Stimulated activated CD4-positive, alpha-beta T cell treated with anti-CD3 and anti-CD28 coated beads, Interleukin-1b, Interleukin-23, amount 100 ng/mL, for 1 hour (primary cell): Measurements from ENCODE around the gene UNC13C.

Experiments
- DNase-seq, 2 donors: peaks; one replicate each; pipeline ENCODE4 v3.0.0-alpha.2; 2020; ENCODE audit warnings: low read depth in 2 of 2

UNC13C gene

DNA sequence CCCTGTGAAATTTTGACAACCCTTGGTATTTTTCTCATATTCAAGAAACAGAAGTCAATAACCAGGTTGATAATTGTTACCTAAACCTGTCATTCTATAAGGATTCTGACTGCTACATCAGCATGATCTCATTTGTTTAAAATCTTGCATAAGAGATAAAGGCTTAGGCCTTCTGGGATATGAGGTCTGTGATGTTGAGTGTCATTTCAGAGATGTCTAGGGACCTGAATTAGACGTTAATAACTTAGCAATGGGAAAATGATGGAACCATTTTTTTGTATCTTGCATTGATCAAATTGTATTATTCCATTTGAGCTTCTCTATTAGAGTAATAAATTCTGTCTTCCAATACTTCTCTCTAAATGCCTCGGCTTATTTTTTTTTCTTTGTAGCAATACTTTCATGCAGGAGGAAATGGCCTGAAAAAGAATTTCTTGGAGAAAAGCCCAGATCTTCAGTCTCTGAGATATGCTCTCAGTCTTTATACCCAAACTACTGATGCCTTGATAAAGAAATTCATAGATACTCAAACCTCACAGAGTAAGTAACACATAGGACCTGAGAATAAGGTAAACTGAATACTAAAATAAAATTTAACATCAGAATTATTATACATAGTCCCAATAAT lies 589.3 kb downstream of the UNC13C start:
- no peak for DNase-seq

DNA sequence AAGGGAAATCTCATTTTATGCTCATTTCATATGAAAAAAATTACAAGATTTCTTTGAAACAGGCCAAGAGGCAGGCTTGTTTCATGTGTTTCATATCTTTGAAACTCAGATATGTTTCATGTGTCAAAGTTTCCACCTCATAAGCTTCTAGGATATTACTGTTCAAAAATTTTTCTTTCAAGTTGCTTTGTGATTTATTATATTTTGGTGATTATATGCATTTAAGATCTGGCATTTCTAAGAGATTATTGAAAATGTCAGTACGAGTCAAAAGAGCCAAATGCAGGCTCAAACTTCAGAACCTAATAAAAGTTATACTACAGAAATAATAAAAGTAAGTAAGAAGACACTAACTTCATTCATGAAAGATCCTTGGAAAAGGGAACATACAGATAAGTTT lies 590.1 kb downstream of the UNC13C start:
- DNase-seq, result no peak

DNA sequence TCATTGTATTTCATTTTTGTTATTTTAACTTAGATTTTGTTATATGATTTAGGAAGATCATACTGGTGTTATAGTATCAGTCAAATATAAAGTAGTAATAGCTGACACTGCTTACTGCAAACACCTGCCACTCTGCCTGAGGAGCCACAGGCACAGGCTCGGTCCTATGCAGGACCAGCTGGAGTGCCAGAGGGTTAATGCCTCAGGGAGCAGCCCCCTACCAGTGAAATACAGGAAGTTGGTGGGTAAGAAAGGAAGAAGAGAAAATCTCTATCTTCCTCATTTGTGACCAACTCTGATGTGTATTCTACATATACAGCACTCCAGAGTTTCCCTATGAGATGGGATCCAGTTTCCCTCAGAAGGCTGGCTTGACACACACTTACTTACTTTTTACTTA lies 593.3 kb downstream of the UNC13C start:
- no peak for DNase-seq

DNA sequence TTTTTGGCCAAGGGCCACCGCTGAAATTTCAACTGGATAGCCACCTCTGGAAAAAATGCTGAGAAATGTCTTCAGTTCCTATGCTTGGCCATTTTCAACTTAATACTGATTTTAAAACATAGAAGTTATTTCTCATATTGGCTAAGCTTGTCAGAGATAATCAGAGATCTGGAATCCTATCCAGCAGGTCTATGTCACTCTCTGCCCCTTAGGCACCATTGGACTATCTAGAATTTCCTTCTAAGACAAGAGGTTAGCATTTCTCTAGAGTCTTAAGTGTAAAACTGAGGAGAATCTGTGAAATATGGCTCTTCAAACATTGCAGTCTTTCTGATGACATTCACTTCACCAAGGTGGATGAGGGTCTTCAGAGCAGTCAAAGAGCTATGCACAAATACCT lies 597.3 kb downstream of the UNC13C start:
- no peak for DNase-seq

DNA sequence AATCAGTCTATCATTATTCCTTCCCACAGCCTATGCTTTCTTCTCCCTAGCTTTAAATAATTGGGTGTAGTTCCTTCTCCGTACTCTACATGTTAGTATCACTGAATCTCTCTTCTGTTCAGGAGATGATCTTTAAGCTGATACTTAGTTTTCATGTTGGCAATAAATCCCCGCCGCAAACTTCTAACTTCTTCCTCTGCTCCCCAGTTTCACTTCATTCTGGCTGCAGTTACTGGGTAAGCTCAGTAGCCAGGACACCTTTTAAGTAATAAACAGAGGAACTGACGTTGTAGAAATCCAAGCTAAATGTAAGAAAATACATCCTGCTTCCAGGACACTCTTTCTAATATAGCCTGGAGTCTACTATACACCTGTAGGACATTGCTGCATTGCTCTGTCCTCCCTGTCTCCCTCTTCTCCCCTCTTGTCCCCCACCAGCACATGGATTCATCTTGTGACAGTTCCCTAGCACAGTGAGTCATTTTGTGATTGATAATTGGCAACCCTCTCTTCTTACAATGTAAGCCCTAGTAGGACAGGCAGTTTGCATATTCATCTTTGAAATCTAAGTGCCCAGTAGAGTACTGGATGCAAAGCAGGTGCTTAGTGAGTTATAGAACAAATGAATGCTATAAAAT lies 598.2 kb downstream of the UNC13C start:
- no peak for DNase-seq

DNA sequence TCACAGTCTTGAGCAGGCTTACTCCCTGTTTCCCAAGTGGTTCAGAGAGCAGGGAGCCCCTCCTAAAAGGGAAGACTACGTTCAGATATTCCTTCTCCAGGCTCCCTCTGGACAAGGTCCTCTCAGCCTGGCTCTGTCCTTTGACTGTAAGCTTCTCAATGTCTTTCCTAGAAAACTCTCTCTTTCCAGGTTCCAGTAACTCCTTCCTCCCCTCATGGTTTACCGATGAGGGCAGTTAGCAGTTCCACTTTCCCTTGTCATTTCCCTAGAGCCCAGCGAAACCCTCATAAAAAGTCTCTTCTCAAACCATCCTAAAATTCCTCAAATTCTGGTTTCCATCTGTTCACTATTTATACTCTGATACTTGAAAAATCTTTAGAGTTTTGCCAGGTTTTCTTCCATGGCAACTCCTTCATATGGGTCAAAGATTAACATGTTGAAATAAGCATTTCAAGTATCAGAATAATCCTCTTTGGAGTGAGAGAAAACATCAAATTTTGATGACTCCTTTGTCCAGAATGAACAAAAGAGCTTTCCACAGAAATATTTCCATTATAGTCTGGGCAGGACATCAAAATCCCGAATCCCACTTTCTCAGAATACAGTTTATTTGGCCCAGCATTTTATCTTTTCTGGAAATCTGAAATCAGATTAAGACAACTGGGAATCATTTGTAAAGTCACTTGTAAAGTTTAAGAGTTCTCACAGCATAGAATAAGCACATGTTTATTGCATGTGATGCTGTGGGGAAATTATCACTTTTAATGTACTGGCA lies 599.4 kb downstream of the UNC13C start:
- no peak for DNase-seq

DNA sequence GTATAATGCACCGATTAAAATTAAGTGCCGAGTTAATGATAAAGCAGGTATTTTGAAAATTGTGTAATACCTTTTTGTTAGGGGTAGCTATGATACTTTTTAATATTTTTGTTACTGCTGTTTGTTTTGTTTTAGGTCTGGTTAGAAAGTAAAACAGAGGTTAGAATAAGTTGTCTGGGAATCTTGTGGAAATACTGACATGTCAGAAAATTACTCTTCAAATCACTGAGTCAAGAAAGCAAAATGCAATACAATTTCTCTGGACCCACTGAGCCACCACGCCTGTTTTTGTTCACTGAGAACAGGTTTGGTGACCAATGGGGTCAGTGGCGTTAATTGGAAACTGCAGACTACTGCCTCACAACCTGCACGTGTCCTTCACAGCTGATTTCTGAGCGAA lies 601.6 kb downstream of the UNC13C start:
- no peak for DNase-seq

DNA sequence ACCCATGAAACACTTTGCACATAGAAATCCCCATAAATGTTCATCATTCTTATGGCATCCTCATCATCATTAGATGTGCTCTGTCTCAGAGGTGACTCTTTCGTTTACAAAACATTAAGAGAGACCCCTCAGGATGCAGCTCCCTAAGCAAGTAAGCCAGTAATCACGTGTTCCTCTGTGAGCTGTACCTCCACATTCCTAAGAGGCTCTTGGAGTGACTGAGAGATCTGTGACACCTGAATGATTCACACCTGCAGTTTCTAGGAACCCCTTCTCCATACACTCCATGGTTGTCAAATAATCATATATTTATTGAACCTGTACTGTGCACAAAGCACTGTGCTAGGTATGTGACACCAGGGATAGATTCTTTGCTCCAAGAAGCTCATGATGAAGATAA lies 602.4 kb downstream of the UNC13C start:
- DNase-seq, result no peak

DNA sequence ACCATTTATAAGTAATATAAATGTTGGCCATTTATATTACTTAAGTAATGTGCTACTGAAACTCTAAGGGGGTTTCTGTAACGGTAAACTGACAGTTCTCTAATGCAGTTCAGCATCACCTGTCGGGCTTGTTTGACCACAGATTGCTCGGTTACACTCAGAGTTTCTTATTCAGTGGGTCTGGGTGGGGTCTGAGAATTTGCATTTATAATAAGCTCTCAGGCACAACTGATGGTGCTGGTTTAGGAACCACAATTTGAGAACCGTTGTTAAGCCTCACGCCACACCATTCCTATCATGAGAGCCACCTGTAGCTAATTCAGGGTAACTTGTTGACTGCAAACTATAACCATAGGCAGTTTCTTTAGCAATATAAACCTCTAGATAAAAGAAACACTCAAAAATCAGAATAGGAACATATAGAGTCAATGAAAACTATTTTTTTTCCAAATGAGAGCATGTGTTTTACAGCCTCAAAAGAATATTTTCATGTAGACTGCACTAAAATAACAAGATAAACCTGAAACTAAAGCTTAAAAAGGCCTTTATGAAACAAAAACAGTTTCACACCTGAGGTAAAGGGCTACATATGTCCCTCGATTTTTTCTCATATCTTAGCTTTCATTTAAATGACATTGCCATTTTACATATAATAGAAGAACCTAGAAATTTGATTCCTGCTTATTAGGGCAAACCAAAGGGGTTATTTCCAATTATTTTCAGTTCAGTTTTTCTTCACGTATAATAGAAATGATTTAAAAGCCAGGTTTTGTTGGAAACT lies 604.8 kb downstream of the UNC13C start:
- no peak for DNase-seq

DNA sequence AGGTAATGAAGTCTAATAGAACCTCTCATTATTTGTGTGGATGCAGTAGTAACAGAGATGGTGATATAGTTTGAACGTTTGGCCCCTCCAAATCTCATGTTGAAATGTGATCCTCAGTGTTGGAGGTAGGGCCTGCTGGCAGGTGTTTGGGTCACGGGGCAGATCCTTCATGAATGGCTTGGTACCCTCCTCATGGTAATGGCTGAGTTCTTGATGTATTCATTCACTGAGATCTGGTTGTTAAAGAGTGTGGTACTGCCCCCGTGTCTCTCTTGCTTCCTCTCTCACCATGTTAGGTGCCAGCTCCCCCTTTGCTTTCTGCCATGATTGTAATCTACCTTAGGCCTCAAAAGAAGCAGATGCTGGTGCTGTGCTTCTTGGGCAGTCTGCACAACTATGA lies 606.8 kb downstream of the UNC13C start:
- DNase-seq, result no peak

DNA sequence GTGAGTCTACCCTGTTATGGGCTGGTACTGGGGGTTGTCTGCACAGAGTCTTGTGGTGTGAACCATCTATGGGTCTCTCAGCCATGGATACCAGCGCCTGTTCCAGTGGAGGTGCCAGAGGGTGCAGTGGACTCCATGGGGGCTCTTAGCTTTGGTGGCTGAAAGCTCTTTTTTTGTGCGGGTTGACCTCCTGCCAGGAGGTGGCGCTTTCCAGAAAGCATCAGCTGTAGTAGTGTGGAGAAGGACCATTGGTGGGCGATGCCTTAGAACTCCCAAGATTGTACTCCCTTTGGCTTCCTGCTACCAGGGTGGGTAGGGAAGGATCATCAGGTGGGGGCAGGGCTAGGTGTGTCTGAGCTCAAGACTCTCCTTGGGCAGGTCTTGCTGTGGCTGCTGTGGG lies 615.9 kb downstream of the UNC13C start:
- no peak for DNase-seq

DNA sequence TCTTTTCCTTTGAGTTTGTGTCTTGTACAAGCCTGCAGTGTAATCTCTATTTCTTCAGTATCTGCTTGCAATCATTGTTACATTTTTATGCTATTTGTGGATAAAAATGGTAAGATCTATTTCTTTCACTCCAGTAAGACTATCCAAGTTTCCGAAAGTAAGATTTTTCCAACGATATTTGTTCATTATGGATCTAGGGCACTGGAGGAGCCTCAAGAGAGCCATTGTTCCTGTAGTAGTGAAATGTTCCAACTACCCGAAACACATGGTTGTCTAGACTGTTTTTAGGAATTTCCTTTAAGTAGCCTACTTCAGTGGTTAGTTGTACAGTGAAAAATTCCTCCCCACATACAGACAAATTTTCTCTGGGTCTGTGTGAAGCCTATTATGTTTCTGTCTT lies 621.1 kb downstream of the UNC13C start:
- DNase-seq, result no peak

DNA sequence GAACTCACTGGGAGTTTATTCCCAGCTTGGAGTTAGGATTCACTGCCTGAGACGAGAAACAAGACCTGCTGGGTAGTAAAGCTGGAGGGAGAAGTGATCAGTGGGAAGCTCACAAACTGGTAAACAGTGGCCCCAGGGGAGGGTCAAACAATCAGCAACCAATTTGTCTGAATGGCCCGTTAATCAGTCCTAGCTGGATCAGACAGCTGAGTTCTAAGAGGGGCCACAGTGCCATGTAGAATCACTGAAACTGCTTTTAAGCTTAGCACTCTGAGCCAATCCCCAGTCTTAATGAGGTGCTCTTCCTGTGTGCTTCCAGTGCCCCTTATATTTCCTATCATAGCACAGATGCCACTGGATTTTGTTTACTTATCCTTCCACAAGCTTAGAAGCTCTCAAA lies 626.8 kb downstream of the UNC13C start:
- DNase-seq, result no peak

DNA sequence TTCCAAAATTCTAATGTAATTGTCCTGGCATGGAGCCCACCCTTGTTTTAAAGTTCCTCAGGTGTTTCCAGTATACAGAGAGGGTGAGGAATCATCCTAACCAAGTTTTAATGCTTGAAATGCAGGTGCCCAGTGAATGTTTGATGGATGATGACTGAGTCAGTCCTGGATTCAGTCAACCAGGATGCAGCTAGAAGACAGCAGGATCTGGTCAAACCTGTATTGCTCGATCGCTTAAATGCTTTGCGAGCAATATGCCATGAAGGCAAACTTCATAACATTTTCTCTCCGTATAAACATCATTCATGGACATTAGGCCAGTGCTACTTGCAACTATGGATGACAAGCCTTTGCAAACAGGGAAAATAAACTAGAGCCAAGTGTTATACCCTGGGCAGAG lies 627.3 kb downstream of the UNC13C start:
- no peak for DNase-seq

DNA sequence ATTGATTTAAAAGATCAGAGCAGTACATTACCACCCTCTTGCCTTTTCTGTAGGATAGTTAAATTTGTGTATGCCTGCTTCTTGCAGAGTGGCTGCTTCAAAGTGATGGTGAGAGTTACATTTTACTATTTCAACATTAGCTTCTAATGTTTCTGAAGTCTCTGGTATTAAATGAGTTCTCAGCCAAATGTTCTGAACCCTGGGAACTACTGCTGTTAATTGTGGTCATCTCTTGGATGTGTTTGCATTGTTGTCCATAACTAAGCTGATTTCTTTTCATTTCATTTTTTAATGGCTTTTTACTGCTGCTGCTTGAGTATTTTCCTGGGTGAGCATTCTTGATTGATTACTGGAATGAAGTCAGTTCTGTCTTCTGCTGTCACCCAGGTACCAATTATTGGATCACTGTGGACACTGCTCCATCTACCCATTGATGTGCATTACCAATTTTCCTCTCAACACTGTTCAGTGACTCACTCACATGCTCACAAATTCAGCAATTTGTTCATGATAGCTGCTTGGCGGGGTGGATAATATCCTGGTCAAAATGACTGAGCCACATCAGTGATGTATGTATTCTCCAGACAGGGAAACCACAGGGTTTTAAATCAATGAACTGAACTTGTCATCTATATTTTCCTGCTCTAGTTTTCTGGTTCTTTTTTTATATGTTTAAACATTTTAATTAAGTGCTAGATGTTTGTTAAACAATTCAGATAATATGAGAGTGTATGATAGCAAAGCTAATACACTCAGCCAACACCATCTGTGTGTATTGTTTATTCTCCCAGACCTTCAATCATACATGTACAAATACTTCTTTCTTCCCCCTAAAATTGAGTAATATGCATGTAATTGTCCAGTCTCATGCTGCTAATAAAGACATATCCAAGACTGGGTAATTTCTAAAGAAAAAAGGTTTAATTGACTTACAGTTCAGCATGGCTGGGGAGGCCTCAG lies 630.9 kb downstream of the UNC13C start:
- no peak for DNase-seq

DNA sequence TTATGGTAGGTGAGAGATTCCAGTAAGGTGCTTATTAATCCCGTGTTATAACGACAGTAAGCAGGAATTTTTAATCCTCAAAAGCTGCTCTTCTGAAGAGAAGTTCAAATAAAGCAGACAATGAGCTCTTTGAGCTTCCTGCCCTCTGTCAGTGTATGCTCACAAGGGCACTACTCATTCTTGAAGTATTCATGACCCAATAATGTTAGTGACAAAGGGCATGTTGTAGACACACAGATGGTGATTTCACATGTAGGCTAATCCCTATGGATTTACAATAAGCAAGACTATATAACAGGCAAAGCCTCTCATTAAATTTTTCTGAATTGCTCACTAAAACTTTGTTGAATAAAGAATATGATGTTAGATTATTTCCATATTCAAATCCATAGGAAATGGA lies 639.9 kb downstream of the UNC13C start:
- no peak for DNase-seq

DNA sequence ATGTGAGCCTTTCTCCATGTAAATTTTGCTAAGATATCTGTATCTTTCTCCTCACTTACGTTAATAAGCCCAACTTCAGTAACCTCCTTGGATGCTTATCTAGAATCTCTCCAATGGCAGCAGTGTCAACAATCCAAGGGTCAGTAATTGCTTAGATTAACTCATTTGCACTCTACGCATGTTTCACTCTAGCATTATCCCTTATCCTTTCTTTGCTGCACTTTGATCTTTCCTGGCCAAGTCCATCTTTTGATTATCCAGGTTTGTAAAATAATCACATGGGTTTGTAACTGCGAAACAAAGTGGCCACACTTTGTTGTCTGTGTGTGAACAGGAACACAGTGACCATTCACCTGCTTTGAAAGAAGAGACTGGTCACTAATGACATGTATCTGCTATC lies 640.9 kb downstream of the UNC13C start:
- DNase-seq, result no peak

DNA sequence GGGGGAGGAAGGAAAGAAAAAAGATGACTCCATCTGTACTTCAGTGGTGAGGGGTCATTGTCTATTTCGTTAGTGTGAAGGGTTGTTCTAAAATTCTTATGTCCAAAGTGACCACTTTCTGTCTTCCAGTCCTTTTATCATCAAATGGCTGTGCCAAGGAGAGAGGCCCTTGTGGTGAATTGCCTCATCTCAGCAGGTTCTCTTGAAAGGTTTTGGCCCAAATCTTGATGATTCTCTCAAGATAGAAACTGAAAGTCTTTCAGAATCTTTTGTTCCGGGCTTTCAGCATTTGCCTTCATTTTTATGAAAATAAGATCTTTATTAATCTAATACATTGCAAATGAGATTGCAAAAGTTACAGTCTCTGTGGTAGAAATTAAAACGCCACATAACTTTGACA lies 642.7 kb downstream of the UNC13C start:
- no peak for DNase-seq

DNA sequence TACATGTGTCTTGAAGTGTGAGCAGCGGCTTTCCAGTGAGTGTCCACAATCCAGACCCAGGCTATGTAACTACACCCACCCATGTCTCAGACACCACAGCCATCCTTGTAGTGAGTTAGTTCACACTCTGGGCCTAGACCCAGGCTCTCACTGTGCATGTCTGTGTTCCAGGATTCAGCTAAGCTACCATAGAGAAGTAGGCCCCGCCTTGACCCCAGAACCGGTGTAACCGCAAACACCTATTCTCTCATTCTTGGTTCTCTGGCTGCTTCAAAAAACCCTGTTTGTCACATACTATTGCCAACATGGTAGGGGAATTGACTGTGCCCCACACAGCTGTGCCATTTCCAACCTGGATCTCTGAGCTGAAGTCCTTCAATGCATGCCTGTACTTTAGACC lies 657.9 kb downstream of the UNC13C start:
- DNase-seq, result no peak

DNA sequence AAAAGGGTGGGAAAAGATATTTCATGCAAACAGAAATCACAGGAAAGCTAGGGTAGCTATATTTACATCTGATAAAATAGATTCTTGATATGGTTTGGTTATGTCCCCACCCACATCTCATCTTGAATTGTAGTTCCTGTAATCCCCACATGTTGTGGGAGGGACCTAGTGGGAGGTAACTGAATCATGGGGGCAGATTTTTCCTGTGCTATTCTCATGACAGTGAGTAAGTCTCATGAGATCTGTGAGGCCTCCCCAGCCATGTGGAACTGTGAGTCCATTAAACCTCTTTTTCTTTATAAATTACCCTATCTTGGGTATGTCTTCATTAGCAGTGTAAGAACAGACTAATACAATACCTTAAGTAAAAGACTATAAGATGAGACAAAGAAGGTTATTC lies 660.4 kb downstream of the UNC13C start:
- no peak for DNase-seq

DNA sequence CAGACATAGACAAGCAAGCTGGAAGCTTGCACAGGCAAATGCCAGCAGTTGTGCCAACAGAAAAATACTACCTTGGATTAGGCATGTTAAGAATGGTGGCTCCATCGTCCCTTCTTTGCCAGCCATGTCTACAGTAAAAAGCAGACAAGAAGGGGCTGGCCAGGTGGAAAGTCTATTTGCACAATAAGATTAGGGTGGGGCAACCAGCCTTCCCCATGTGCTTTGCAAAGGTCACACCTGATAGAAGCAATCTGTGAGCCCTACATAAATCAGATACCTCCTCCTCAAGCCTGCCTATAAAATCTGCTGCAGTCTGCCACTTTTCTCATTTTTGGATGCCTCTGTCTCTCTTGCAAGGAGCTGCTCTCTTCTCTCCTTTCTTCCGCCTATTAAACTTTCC lies 662.6 kb downstream of the UNC13C start:
- DNase-seq, result no peak
